H9 (cell line): ENCODE data around the gene RNF126. TPM values are rescaled to one million over a fixed set of nuclear protein-coding genes. Genes with fewer than 3 reads are reported as not detected.

Experiments used
- DNase-seq: peaks from one replicate; pipeline ENCODE4 v3.0.0-alpha.2; 2017
- H2AFZ ChIP-seq: one replicate; pipeline ENCODE4 v1.6.1; 2013; ENCODE audit warnings: mild to moderate bottlenecking, low read length, control low read depth, moderate library complexity
- H2AK5ac ChIP-seq: 2 replicates; pipeline ENCODE4 v1.6.1; 2013; ENCODE audit warnings: low read length, control low read depth, mixed read lengths; ENCODE audit not compliant: insufficient read length
- H2BK120ac ChIP-seq: one replicate; pipeline ENCODE4 v1.6.1; 2013; ENCODE audit warnings: low read depth, mild to moderate bottlenecking, low read length, control low read depth, inconsistent platforms; ENCODE audit not compliant: poor library complexity, severe bottlenecking
- H2BK12ac ChIP-seq: 2 replicates; pipeline ENCODE4 v1.6.1; 2013; ENCODE audit warnings: low read length, control low read depth, mixed read lengths, low read depth; ENCODE audit not compliant: insufficient read length
- H2BK15ac ChIP-seq: 2 replicates; pipeline ENCODE4 v1.6.1; 2013; ENCODE audit warnings: low read depth, low read length, control low read depth
- H2BK20ac ChIP-seq: one replicate; pipeline ENCODE4 v1.6.1; 2013; ENCODE audit warnings: low read depth, mild to moderate bottlenecking, low read length, control low read depth, inconsistent platforms; ENCODE audit not compliant: poor library complexity, severe bottlenecking
- H2BK5ac ChIP-seq: 2 replicates; pipeline ENCODE4 v1.6.1; 2013; ENCODE audit warnings: low read length, control low read depth, mixed read lengths; ENCODE audit not compliant: insufficient read length
- H3K14ac ChIP-seq: 2 replicates; pipeline ENCODE4 v1.6.1; 2013; ENCODE audit warnings: low read length, control low read depth; ENCODE audit not compliant: insufficient read depth
- H3K18ac ChIP-seq: 2 replicates; pipeline ENCODE4 v1.6.1; 2013; ENCODE audit warnings: low read depth, mild to moderate bottlenecking, mixed read lengths, low read length, control low read depth; ENCODE audit not compliant: insufficient read length
- H3K23ac ChIP-seq: 2 replicates; pipeline ENCODE4 v1.6.1; 2013; ENCODE audit warnings: low read length, control low read depth, mixed read lengths, low read depth; ENCODE audit not compliant: insufficient read length
- H3K23me2 ChIP-seq: 2 replicates; pipeline ENCODE4 v1.6.1; 2013; ENCODE audit warnings: low read depth, mild to moderate bottlenecking, mixed read lengths, low read length, control low read depth; ENCODE audit not compliant: insufficient read length, poor library complexity, severe bottlenecking
- H3K27ac ChIP-seq: 2 replicates; pipeline ENCODE4 v1.5.1; 2013; ENCODE audit warnings: low read length, control low read depth, mixed read lengths, low read depth; ENCODE audit not compliant: insufficient read length
- H3K27me3 ChIP-seq: 2 replicates; pipeline ENCODE4 v1.6.1; 2013; ENCODE audit warnings: low read length, control low read depth, inconsistent platforms; ENCODE audit not compliant: insufficient read depth
- H3K4ac ChIP-seq: 2 replicates; pipeline ENCODE4 v1.6.1; 2013; ENCODE audit warnings: low read depth, mild to moderate bottlenecking, control low read depth, inconsistent platforms, low read length, moderate library complexity
- H3K4me1 ChIP-seq: 2 replicates; pipeline ENCODE4 v1.6.1; 2013; ENCODE audit warnings: low read length, control low read depth, inconsistent platforms; ENCODE audit not compliant: insufficient read depth
- H3K4me2 ChIP-seq: 2 replicates; pipeline ENCODE4 v1.6.1; 2013; ENCODE audit warnings: low read length, control low read depth, mixed read lengths; ENCODE audit not compliant: insufficient read length, insufficient read depth
- H3K56ac ChIP-seq: 2 replicates; pipeline ENCODE4 v1.6.1; 2013; ENCODE audit warnings: low read depth, mild to moderate bottlenecking, mixed read lengths, low read length, control low read depth; ENCODE audit not compliant: insufficient read length
- H3K79me1 ChIP-seq: 2 replicates; pipeline ENCODE4 v1.6.1; 2013; ENCODE audit warnings: low read depth, mild to moderate bottlenecking, moderate library complexity, low read length, control low read depth, inconsistent platforms; ENCODE audit not compliant: insufficient read depth, poor library complexity, severe bottlenecking
- H3K79me2 ChIP-seq: 2 replicates; pipeline ENCODE4 v1.6.1; 2013; ENCODE audit warnings: low read length, control low read depth, inconsistent platforms; ENCODE audit not compliant: insufficient read depth
- H3K9ac ChIP-seq: 2 replicates; pipeline ENCODE4 v1.6.1; 2013; ENCODE audit warnings: low read length, control low read depth, mixed read lengths; ENCODE audit not compliant: insufficient read length; ENCODE audit errors: extremely low read depth
- H3K9me3 ChIP-seq: one replicate; pipeline ENCODE4 v1.6.1; 2013; ENCODE audit warnings: low read depth, low read length, inconsistent platforms; ENCODE audit not compliant: control insufficient read depth
- H3T11ph ChIP-seq: one replicate; pipeline ENCODE4 v1.6.1; 2013; ENCODE audit warnings: mild to moderate bottlenecking, low read length, control low read depth, inconsistent platforms
- H4K20me1 ChIP-seq: one replicate; pipeline ENCODE4 v1.6.1; 2013; ENCODE audit not compliant: control insufficient read depth, insufficient read length, insufficient read depth
- H4K5ac ChIP-seq: 2 replicates; pipeline ENCODE4 v1.6.1; 2013; ENCODE audit warnings: low read depth, mild to moderate bottlenecking, mixed read lengths, low read length, control low read depth; ENCODE audit not compliant: insufficient read length
- H4K8ac ChIP-seq: replicated peaks from 2 replicates; pipeline ENCODE4 v1.6.1; 2013; ENCODE audit warnings: low read length, control low read depth, mixed read lengths, low read depth; ENCODE audit not compliant: insufficient read length
- H4K91ac ChIP-seq: 2 replicates; pipeline ENCODE4 v1.6.1; 2013; ENCODE audit warnings: low read depth, mild to moderate bottlenecking, moderate library complexity, mixed read lengths, low read length, control low read depth; ENCODE audit not compliant: insufficient read length
- H3K27ac Mint-ChIP-seq, 3 experiments: 2 replicates in 2 of 3; 3 replicates in 1 of 3; pipeline ENCODE4 v1.8.0; 2020 to 2021; ENCODE audit warnings: mixed read lengths in 3 of 3, mild to moderate bottlenecking in 1 of 3, moderate library complexity in 1 of 3
- H3K27me3 Mint-ChIP-seq: 2 replicates; pipeline ENCODE4 v1.8.0; 2021; ENCODE audit warnings: low read depth, mild to moderate bottlenecking, moderate library complexity, mixed read lengths
- H3K36me3 Mint-ChIP-seq, 3 experiments: 2 replicates in 2 of 3; 3 replicates in 1 of 3; pipeline ENCODE4 v1.8.0; 2020 to 2021; ENCODE audit warnings: low read depth in 3 of 3, mixed read lengths in 3 of 3; ENCODE audit not compliant: insufficient read depth in 1 of 3
- H3K4me1 Mint-ChIP-seq, 2 experiments: 2 replicates each; pipeline ENCODE4 v1.8.0; 2020; ENCODE audit warnings: mixed read lengths in 2 of 2
- H3K4me3 Mint-ChIP-seq, 2 experiments: 2 replicates in 1 of 2; 3 replicates in 1 of 2; pipeline ENCODE4 v1.8.0; 2020 to 2021; ENCODE audit warnings: mild to moderate bottlenecking in 2 of 2, mixed read lengths in 2 of 2, moderate library complexity in 1 of 2
- H3K9me3 Mint-ChIP-seq, 2 experiments: 2 replicates in 1 of 2; 3 replicates in 1 of 2; pipeline ENCODE4 v1.8.0; 2020; ENCODE audit warnings: mild to moderate bottlenecking in 2 of 2, mixed read lengths in 2 of 2, moderate library complexity in 1 of 2
- CTCF ChIP-seq: fragments of 200-600 bp; sonication (generic); conservative IDR thresholded peaks from 3 replicates; pipeline ENCODE4 v1.8.0; 2021; ENCODE audit warnings: antibody characterized with exemption, mild to moderate bottlenecking
- WGBS: extraction: QIAGEN DNeasy Blood & Tissue Kit; methylation state at CpG from one replicate; pipeline ENCODE4 v1.1.7; 2013; ENCODE audit warnings: missing lambda C conversion rate, low lambda C conversion rate, mixed read lengths; ENCODE audit not compliant: insufficient read length; ENCODE audit errors: extremely low coverage; 5-methylcytosine and 5-hydroxymethylcytosine counted together
- total RNA-seq: library from RNA; stranded (reverse); gene quantifications from 2 replicates; pipeline ENCODE4 v1.2.1, GENCODE V29; 2021

RNF126 gene
- total RNA-seq, 1 experiment from 2014 or later = 81.9 TPM

- H2BK20ac ChIP-seq = no peak overlapping the region
- no peak overlapping the region for H2AK5ac ChIP-seq
- no peak overlapping the region for H3K14ac ChIP-seq
- H3K23me2 ChIP-seq = no peaks in the 10 kb centered on the region
- no peak overlapping the region for H2BK5ac ChIP-seq
- H3K23ac ChIP-seq = no peak overlapping the region
- no peak overlapping the region for H3T11ph ChIP-seq
- H3K9me3 ChIP-seq = no peaks in the 10 kb centered on the region
- WGBS = no CpG with 5 or more reads among the region's 18 CpGs
- no peak overlapping the region for H3K56ac ChIP-seq
- no peak overlapping the region for H3K4me2 ChIP-seq
- no peaks in the 10 kb centered on the region for H3K79me1 ChIP-seq
- H2BK120ac ChIP-seq = no peak overlapping the region
- H3K27me3 Mint-ChIP-seq = peaks cover 10% of the 10 kb centered on the region
- no peaks in the 10 kb centered on the region for H3K36me3 Mint-ChIP-seq
- H4K8ac ChIP-seq = no peak overlapping the region
- no peak overlapping the region for H3K4ac ChIP-seq
- no peak overlapping the region for H2BK12ac ChIP-seq
- no peak overlapping the region for H3K27ac Mint-ChIP-seq
- H3K9me3 Mint-ChIP-seq = peaks cover 3 to 5% of the 10 kb centered on the region in 2 experiments; a peak in 2 of 5 replicates
- H3K27me3 ChIP-seq = no peaks in the 10 kb centered on the region
- H4K20me1 ChIP-seq = no peaks in the 10 kb centered on the region
- no peak for TF ChIP-seq CTCF
- no peak overlapping the region for H3K9ac ChIP-seq
- H2AFZ ChIP-seq = no peak overlapping the region
- no peak overlapping the region for H4K5ac ChIP-seq
- H3K4me1 Mint-ChIP-seq = peaks cover 3 to 8% of the 10 kb centered on the region in 2 experiments; a peak in 1 of 4 replicates
- no peak overlapping the region for H3K18ac ChIP-seq
- H3K4me1 ChIP-seq = no peaks in the 10 kb centered on the region
- no peak overlapping the region for H3K4me3 Mint-ChIP-seq
- no peaks in the 10 kb centered on the region for H3K79me2 ChIP-seq
- H2BK15ac ChIP-seq = no peak overlapping the region
- no peak for DNase-seq
- H3K27ac ChIP-seq = no peak overlapping the region
- no peak overlapping the region for H4K91ac ChIP-seq
Observed at GRCh38 chr19:690203-690602, 27.2 kb upstream of the RNF126 start.
